Stimulated activated CD4-positive, alpha-beta T cell treated with anti-CD3 and anti-CD28 coated beads, Interleukin-4, amount 100 ng/mL, for 24 hours (primary cell): ENCODE data around the gene SLC16A1.
"Not testable (repeated sequence)": the region's sequence is repeated elsewhere in the genome, so short reads cannot be mapped to it uniquely, and the experiment has no call there.

ENCODE experiments used
- DNase-seq: peaks from one replicate; pipeline ENCODE4 v3.0.0-alpha.2; 2020

The SLC16A1 gene

GRCh38 chr1:112923234-112923958 is 32.6 kb downstream of the SLC16A1 start:
- no peak for DNase-seq

- no peak for DNase-seq
Observed at GRCh38 chr1:112911506-112912220, 44.3 kb downstream of the SLC16A1 start.

GRCh38 chr1:112909847-112910246 is 46.1 kb downstream of the SLC16A1 start:
- DNase-seq, result no peak

GRCh38 chr1:112906150-112906698 is 49.8 kb downstream of the SLC16A1 start:
- DNase-seq, result no peak

- no peak for DNase-seq
Observed at GRCh38 chr1:112905395-112906149, 50.4 kb downstream of the SLC16A1 start.

- no peak for DNase-seq
Observed at GRCh38 chr1:112904831-112905261, 51.1 kb downstream of the SLC16A1 start.

GRCh38 chr1:112904071-112904830 is 51.7 kb downstream of the SLC16A1 start:
- peak; percentile 77 for DNase-seq

GRCh38 chr1:112902221-112902620 is 53.8 kb downstream of the SLC16A1 start:
- DNase-seq, result no peak

GRCh38 chr1:112901387-112901786 is 54.6 kb downstream of the SLC16A1 start:
- DNase-seq, result no peak

GRCh38 chr1:112896783-112897182 is 59.2 kb downstream of the SLC16A1 start:
- DNase-seq, result no peak

- DNase-seq, result no peak
Observed at GRCh38 chr1:112894561-112895011, 61.4 kb downstream of the SLC16A1 start.

GRCh38 chr1:112894010-112894292 is 62.0 kb downstream of the SLC16A1 start:
- no peak for DNase-seq

- DNase-seq, result no peak
Observed at GRCh38 chr1:112893288-112894009, 62.5 kb downstream of the SLC16A1 start.

- DNase-seq, result not testable (repeated sequence)
Observed at GRCh38 chr1:112889906-112890305, 66.1 kb downstream of the SLC16A1 start.

- DNase-seq, result no peak
Observed at GRCh38 chr1:112889052-112889768, 66.8 kb downstream of the SLC16A1 start.

- DNase-seq, result no peak
Observed at GRCh38 chr1:112888630-112889029, 67.4 kb downstream of the SLC16A1 start.

GRCh38 chr1:112887599-112888283 is 68.3 kb downstream of the SLC16A1 start:
- no peak for DNase-seq

- DNase-seq, result not testable (repeated sequence)
Observed at GRCh38 chr1:112884996-112885395, 71.0 kb downstream of the SLC16A1 start.

GRCh38 chr1:112882271-112882744 is 73.7 kb downstream of the SLC16A1 start:
- no peak for DNase-seq

- DNase-seq, result no peak
Observed at GRCh38 chr1:112881742-112882127, 74.3 kb downstream of the SLC16A1 start.

- no peak for DNase-seq
Observed at GRCh38 chr1:112879834-112880233, 76.2 kb downstream of the SLC16A1 start.
